IMR-90 (cell line): Measurements from ENCODE around the gene KDM2A. TPM values are rescaled to one million over a fixed set of nuclear protein-coding genes. Genes with fewer than 3 reads are reported as not detected.

Source experiments
- ATAC-seq: fragments of 200-7000 bp; cut with Tn5 transposase; 2 replicates; pipeline ENCODE4 v1.9.1; 2020; ENCODE audit warnings: low read depth, mild to moderate bottlenecking, moderate library complexity
- BruUV-seq: library from RNA; stranded (reverse); fragments of 400-500 nt; replicated peaks from 2 replicates; lab custom pipeline; 2021; lab: Mats Ljungman, UMichigan
- CTCF ChIA-PET: fragments of 300-600 bp; formaldehyde crosslinking; extraction: SDS; loops from one replicate; lab custom pipeline; 2021; ENCODE audit warnings: antibody characterized with exemption; lab: Yijun Ruan, JAX
- POLR2A ChIA-PET: fragments of 300-600 bp; sonication (Branson Sonifier 250); formaldehyde crosslinking; loops from one replicate; lab custom pipeline; 2022; ENCODE audit warnings: antibody characterized with exemption; ENCODE audit not compliant: unreplicated experiment; lab: Charles Lee
- DNase-seq: peaks from one replicate; pipeline ENCODE4 v3.0.0; 2013
- H2AFZ ChIP-seq: replicated peaks from 2 replicates; pipeline ENCODE3; 2013; ENCODE audit warnings: low read length, mild to moderate bottlenecking; ENCODE audit not compliant: poor library complexity
- H2AK5ac ChIP-seq: 2 replicates; pipeline ENCODE4 v1.6.1; 2013; ENCODE audit warnings: low read depth, low read length, inconsistent platforms
- H2AK9ac ChIP-seq: replicated peaks from 2 replicates; pipeline ENCODE3; 2013; ENCODE audit warnings: mild to moderate bottlenecking, low read depth, low read length, moderate library complexity; ENCODE audit not compliant: poor library complexity
- H2BK120ac ChIP-seq: 2 replicates; pipeline ENCODE4 v1.6.1; 2013; ENCODE audit warnings: low read depth, low read length, inconsistent platforms
- H2BK15ac ChIP-seq: 3 replicates; pipeline ENCODE4 v1.6.1; 2013; ENCODE audit warnings: low read depth, low read length, inconsistent platforms
- H2BK20ac ChIP-seq: 2 replicates; pipeline ENCODE4 v1.6.1; 2013; ENCODE audit warnings: low read depth, mild to moderate bottlenecking, inconsistent platforms, low read length, moderate library complexity
- H2BK5ac ChIP-seq: 2 replicates; pipeline ENCODE4 v1.6.1; 2013; ENCODE audit warnings: mild to moderate bottlenecking, low read depth, low read length, inconsistent platforms; ENCODE audit not compliant: poor library complexity, severe bottlenecking
- H3K14ac ChIP-seq: replicated peaks from 2 replicates; pipeline ENCODE4 v1.6.1; 2013; ENCODE audit warnings: low read depth, low read length, inconsistent platforms
- H3K18ac ChIP-seq: 2 replicates; pipeline ENCODE4 v1.6.1; 2013; ENCODE audit warnings: low read depth, low read length, control low read depth
- H3K23ac ChIP-seq: 2 replicates; pipeline ENCODE4 v1.6.1; 2013; ENCODE audit warnings: low read depth, low read length, inconsistent platforms
- H3K27ac ChIP-seq: 2 replicates; pipeline ENCODE4 v1.5.1; 2013; ENCODE audit warnings: mild to moderate bottlenecking, control low read depth, low read length; ENCODE audit not compliant: insufficient read depth
- H3K27me3 ChIP-seq: 2 replicates; pipeline ENCODE4 v1.6.1; 2013; ENCODE audit warnings: low read length; ENCODE audit not compliant: control insufficient read depth, insufficient read depth
- H3K36me3 ChIP-seq: 2 replicates; pipeline ENCODE4 v1.6.1; 2013; ENCODE audit warnings: low read length, mixed read lengths; ENCODE audit not compliant: control insufficient read depth, insufficient read depth
- H3K4ac ChIP-seq: 2 replicates; pipeline ENCODE4 v1.6.1; 2013; ENCODE audit warnings: low read depth, low read length, inconsistent platforms
- H3K4me1 ChIP-seq: 2 replicates; pipeline ENCODE4 v1.6.1; 2013; ENCODE audit warnings: low read length, mixed read lengths; ENCODE audit not compliant: control insufficient read depth, insufficient read depth
- H3K4me2 ChIP-seq: 2 replicates; pipeline ENCODE4 v1.6.1; 2013; ENCODE audit warnings: low read depth, mild to moderate bottlenecking, control low read depth, low read length, moderate library complexity
- H3K4me3 ChIP-seq: 2 replicates; pipeline ENCODE4 v1.5.1; 2013; ENCODE audit warnings: low read depth, mild to moderate bottlenecking, control low read depth, low read length, moderate library complexity; ENCODE audit not compliant: insufficient read depth
- H3K56ac ChIP-seq: 2 replicates; pipeline ENCODE4 v1.6.1; 2013; ENCODE audit warnings: low read length, inconsistent platforms; ENCODE audit not compliant: insufficient read depth; ENCODE audit errors: extremely low read depth
- H3K79me1 ChIP-seq, 2 experiments: 2 replicates each; pipeline ENCODE4 v1.6.1; 2013; ENCODE audit warnings: low read length in 2 of 2, inconsistent platforms in 1 of 2, low read depth in 1 of 2
- H3K9ac ChIP-seq: 2 replicates; pipeline ENCODE4 v1.6.1; 2013; ENCODE audit warnings: low read depth, low read length, control low read depth
- H3K9me1 ChIP-seq: 2 replicates; pipeline ENCODE4 v1.6.1; 2013; ENCODE audit warnings: low read length, inconsistent platforms; ENCODE audit not compliant: insufficient read depth
- H3K9me3 ChIP-seq: 2 replicates; pipeline ENCODE4 v1.6.1; 2013; ENCODE audit warnings: low read length; ENCODE audit not compliant: control insufficient read depth, insufficient read depth
- H4K20me1 ChIP-seq: 2 replicates; pipeline ENCODE4 v1.6.1; 2013; ENCODE audit warnings: low read length, inconsistent platforms; ENCODE audit not compliant: insufficient read depth
- H4K5ac ChIP-seq: 2 replicates; pipeline ENCODE4 v1.6.1; 2013; ENCODE audit warnings: mild to moderate bottlenecking, low read depth, low read length, control low read depth
- H4K8ac ChIP-seq, 2 experiments: 2 replicates each; pipeline ENCODE4 v1.6.1; 2013; ENCODE audit warnings: low read depth in 2 of 2, low read length in 2 of 2, control low read depth in 1 of 2, inconsistent platforms in 1 of 2
- H4K91ac ChIP-seq: 2 replicates; pipeline ENCODE4 v1.6.1; 2013; ENCODE audit warnings: low read depth, low read length, inconsistent platforms; ENCODE audit not compliant: insufficient read depth
- CEBPB ChIP-seq: IDR thresholded peaks from 2 replicates; pipeline ENCODE4 v1.6.1; 2012; ENCODE audit warnings: low read depth, low read length, improper control_type of control experiment
- CHD1 ChIP-seq: IDR thresholded peaks from 2 replicates; pipeline ENCODE4 v1.6.1; 2012; ENCODE audit warnings: low read depth, low read length, improper control_type of control experiment
- CTCF ChIP-seq: conservative IDR thresholded peaks from 2 replicates; pipeline ENCODE4 v1.5.1; 2012; ENCODE audit warnings: mild to moderate bottlenecking, low read depth, low read length, improper control_type of control experiment
- ELK1 ChIP-seq: fragments of 150-350 bp; IDR thresholded peaks from 2 replicates; pipeline ENCODE4 v1.6.1; 2016; ENCODE audit warnings: low read depth, mild to moderate bottlenecking, low read length, moderate library complexity, borderline replicate concordance
- FOS ChIP-seq: fragments of 150-350 bp; IDR thresholded peaks from 2 replicates; pipeline ENCODE4 v1.6.1; 2016; ENCODE audit warnings: low read depth, low read length
- MAFK ChIP-seq: IDR thresholded peaks from 2 replicates; pipeline ENCODE4 v1.6.1; 2012; ENCODE audit warnings: low read depth, low read length, improper control_type of control experiment
- MAZ ChIP-seq: IDR thresholded peaks from 2 replicates; pipeline ENCODE4 v1.6.1; 2012; ENCODE audit warnings: low read depth, mild to moderate bottlenecking, low read length, improper control_type of control experiment, moderate library complexity, borderline replicate concordance
- RAD21 ChIP-seq: IDR thresholded peaks from 2 replicates; pipeline ENCODE4 v1.6.1; 2012; ENCODE audit warnings: low read length, improper control_type of control experiment
- RFX5 ChIP-seq: IDR thresholded peaks from 2 replicates; pipeline ENCODE4 v1.8.0; 2012; ENCODE audit warnings: low read depth, mild to moderate bottlenecking, low read length, moderate library complexity
- WGBS, 2 experiments: methylation state at CpG; one replicate each; pipeline versions ENCODE4 v1.1.5 to v1.1.7; 2013; ENCODE audit warnings: missing lambda C conversion rate in 2 of 2; ENCODE audit not compliant: insufficient read length in 1 of 2; ENCODE audit errors: extremely low coverage in 2 of 2; 5-methylcytosine and 5-hydroxymethylcytosine counted together
- dilution Hi-C: fragments of 300-500 bp; cut with HindIII; formaldehyde crosslinking; loops from one replicate; pipeline ENCODE4 v1.14.3; 2018; ENCODE audit warnings: low sequenced_read_pairs; ENCODE audit not compliant: unreplicated experiment
- in situ Hi-C: fragments of 300-500 bp; cut with MboI; formaldehyde crosslinking; loops from 3 replicates; pipeline ENCODE4 v1.14.3; 2019; ENCODE audit warnings: low sequenced_read_pairs, inconsistent platforms, mixed read lengths
- intact Hi-C: fragments of 100-400 bp; cut with micrococcal nuclease; formaldehyde crosslinking; loops from 2 replicates; pipeline ENCODE4 v1.10.0; 2022
- polyA plus RNA-seq, 3 experiments: library from polyadenylated mRNA; depleted of rRNA; stranded (reverse); fragments of >200 nt; gene quantifications; 2 replicates each; pipeline ENCODE4 v1.2.3, GENCODE V29; 2012; ENCODE audit warnings: low replicate concordance in 1 of 3
- total RNA-seq: library from RNA; depleted of rRNA; stranded (reverse); fragments of >200 nt; gene quantifications from 2 replicates; pipeline ENCODE4 v1.2.3, GENCODE V29; 2012

The KDM2A gene
- total and polyA plus RNA-seq, 2 of the 4 experiments (the other 2 are of a cell fraction) = 26.7 to 42.6 TPM

- Histone ChIP-seq H3K18ac (no peak overlapping the region), H3K4me2 (no peak overlapping the region), H2BK5ac (no peak overlapping the region), H3K79me1 (peaks cover 4 to 67% of the 10 kb centered on the region in 2 experiments), H3K27me3 (no peaks in the 10 kb centered on the region), H4K91ac (no peak overlapping the region), H2BK15ac (no peak overlapping the region), H3K9me3 (no peaks in the 10 kb centered on the region), H3K9ac (no peak overlapping the region), H2AK5ac (no peak overlapping the region), H4K20me1 (peaks cover 80% of the 10 kb centered on the region), H2AK9ac (no peak overlapping the region), H3K27ac (no peak overlapping the region), H2AFZ (no peak overlapping the region), H3K36me3 (peaks cover 29% of the 10 kb centered on the region), H3K23ac (no peak overlapping the region), H3K4me1 (peaks cover 5% of the 10 kb centered on the region), H3K14ac (no peak overlapping the region), H3K9me1 (peaks cover 3% of the 10 kb centered on the region), H4K5ac (no peak overlapping the region), H2BK20ac (no peak overlapping the region), H3K4ac (no peak overlapping the region), H2BK120ac (no peak overlapping the region), H4K8ac (no peak overlapping the region), H3K56ac (no peak overlapping the region), H3K4me3 (no peak overlapping the region)
- TF ChIP-seq CHD1 = no peak
- no peak for TF ChIP-seq MAFK
- no peak for TF ChIP-seq FOS
- no peak for TF ChIP-seq RFX5
- no peak for TF ChIP-seq RAD21
- TF ChIP-seq MAZ = no peak
- no peak for TF ChIP-seq ELK1
- no peak for TF ChIP-seq CTCF
- TF ChIP-seq CEBPB = no peak
- in situ Hi-C loops = no loop called here
- no peak for ATAC-seq
- CTCF ChIA-PET = no interaction called here
- BruUV-seq = no TSS peak
- intact Hi-C loops = no loop called here
- POLR2A ChIA-PET = no interaction called here
- DNase-seq = no peak
- dilution Hi-C loops = no loop called here
- 86% methylated on average over 1 of the region's 4 CpGs; no CpG with 5 or more reads in 1 of the 2 experiments for WGBS, 2 experiments
These were observed 7.9 kb downstream of the KDM2A start for GRCh38 chr11:67126986-67127385.
